ENCODE data around the gene SKIL.

SKIL gene

GRCh38 chr3:170386468-170386867 is 29.0 kb downstream of the SKIL start:
- DNase-seq (ENCODE audit: extremely low read depth in 1 of 2, low read depth in 1 of 2): no peak

DNA sequence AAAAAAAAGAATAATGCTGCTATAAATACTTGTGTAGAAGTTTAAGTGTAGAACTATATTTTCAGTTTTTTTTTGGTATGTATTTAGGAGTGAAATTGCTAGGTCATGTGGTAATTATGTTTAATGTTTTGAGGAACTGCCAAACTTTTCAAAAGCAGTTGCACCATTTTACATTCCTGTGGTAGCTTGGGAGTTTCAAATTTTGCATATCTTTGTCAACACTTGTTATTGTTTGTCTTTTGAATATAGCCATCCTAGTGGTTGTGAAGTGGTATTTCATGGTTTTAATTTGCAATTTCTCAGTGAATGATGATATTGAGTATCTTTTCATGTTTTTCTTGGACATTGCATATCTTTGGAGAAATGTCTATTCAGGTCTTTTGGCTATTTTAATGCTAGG is 30.4 kb downstream of the SKIL start:
- no peak for DNase-seq (ENCODE audit: extremely low read depth in 1 of 2, low read depth in 1 of 2)

- no peak for DNase-seq (ENCODE audit: extremely low read depth in 1 of 2, low read depth in 1 of 2)
Observed at GRCh38 chr3:170391108-170391507, 33.6 kb downstream of the SKIL start.

- DNase-seq (ENCODE audit: extremely low read depth in 1 of 2, low read depth in 1 of 2): no peak
Observed at GRCh38 chr3:170397685-170398084, 40.2 kb downstream of the SKIL start.

DNA sequence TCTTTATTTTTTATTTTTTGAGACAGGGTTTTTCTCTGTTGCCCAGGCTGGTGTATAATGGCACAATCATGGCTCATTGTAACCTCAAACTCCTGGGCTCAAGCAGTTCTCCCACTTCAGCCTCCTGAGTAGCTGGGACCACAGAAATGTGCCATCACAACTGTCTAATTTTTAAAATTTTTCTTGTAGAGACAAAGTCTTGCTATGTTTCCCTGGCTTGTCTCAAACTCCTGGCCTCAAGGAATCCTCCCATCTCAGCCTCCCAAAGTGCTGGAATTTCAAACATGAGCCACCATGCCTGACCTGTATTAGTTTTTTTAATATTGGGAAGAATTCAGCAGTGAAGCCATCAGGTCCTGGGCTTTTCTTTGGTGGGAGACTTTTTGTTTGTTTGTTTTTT is 47.6 kb downstream of the SKIL start:
- DNase-seq (ENCODE audit: extremely low read depth in 1 of 2, low read depth in 1 of 2): no peak

- no peak for DNase-seq (ENCODE audit: extremely low read depth in 1 of 2, low read depth in 1 of 2)
Observed at GRCh38 chr3:170410428-170411029, 53.0 kb downstream of the SKIL start.

- DNase-seq (ENCODE audit: extremely low read depth in 1 of 2, low read depth in 1 of 2): no peak
Observed at GRCh38 chr3:170413291-170413690, 55.8 kb downstream of the SKIL start.

GRCh38 chr3:170414202-170414663 is 56.7 kb downstream of the SKIL start:
- DNase-seq (ENCODE audit: extremely low read depth in 1 of 2, low read depth in 1 of 2): no peak

GRCh38 chr3:170417090-170417489 is 59.6 kb downstream of the SKIL start:
- no peak for DNase-seq (ENCODE audit: extremely low read depth in 1 of 2, low read depth in 1 of 2)

DNA sequence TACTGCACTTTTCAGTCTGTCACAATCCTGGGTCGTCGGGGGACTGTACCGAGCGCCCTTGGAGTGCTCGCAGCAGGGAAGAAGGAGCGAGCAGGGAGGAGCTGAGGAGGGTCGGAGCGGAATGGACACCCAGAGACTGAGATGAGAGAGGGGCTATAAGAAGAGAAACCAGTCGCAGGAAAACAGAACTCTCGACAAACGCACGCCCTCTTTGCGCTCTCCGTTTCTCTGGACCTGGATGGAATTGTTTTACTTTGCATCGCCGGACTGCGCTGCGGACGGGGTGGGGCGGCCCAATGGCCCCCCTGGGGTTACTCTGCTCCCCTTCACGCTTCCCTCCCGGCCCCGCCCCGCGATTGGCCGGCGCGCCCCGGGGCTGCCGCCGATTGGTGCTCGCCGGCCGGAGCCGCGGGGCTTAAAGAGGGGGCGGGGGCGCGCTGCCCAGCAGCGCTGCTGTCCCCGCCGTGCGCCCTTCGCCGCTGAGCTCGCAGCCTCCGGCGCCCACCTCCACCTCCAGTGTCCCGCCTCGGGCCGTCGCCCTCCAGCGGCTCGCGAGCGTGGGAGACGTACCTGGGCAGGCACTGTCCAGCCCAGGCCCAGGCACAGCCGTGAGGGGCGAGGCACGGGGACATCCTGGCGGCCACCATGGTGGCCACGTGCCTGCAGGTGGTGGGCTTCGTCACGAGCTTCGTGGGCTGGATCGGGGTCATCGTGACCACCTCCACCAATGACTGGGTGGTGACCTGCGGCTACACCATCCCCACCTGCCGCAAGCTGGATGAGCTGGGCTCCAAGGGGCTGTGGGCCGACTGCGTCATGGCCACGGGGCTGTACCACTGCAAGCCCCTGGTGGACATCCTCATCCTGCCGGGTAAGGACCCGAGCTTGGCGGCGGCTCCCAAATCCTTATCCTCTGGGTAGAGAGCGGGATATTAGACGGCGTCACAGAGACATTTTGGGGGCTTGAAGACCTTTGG is 61.2 kb downstream of the SKIL start, which contains the start of gene CLDN11:
Gene CLDN11, plus strand, starts transcription at position 447 of the 977 bp plus-strand sequence. Its CDS starts 199 bp downstream, at position 646.
- DNase-seq (ENCODE audit: extremely low read depth in 1 of 2, low read depth in 1 of 2): no peak

DNA sequence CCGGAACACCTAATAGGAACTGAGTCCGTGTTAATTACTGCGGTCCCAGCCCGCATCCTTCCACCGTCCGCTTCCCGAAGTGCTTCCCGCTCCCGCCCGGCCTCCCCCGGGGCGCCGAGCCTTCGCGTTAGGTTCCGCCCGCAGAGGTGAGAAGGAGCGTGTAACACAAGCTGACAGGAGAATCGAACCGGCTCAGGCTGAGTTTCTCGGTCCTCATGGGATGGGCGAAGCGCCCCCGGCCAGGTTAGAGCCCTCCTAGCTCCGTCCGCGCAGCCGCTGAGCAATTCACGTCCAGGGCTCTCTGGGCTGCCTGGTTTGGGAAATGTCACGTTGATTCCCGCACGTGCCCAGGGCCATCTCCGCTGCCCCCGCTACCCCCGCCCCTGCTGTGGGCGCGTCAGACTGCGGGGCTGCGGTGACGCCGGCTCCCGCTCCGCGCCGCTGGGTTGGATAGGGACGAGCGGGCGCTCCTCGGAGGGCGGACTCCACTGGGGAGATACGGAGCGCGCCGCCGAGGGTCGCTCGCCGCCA is 62.1 kb downstream of the SKIL start:
- DNase-seq (ENCODE audit: extremely low read depth in 1 of 2, low read depth in 1 of 2): no peak

- no peak for DNase-seq (ENCODE audit: extremely low read depth in 1 of 2, low read depth in 1 of 2)
Observed at GRCh38 chr3:170420307-170420821, 62.8 kb downstream of the SKIL start.

GRCh38 chr3:170421111-170421641 is 63.7 kb downstream of the SKIL start:
- no peak for DNase-seq (ENCODE audit: extremely low read depth in 1 of 2, low read depth in 1 of 2)

- no peak for DNase-seq (ENCODE audit: extremely low read depth in 1 of 2, low read depth in 1 of 2)
Observed at GRCh38 chr3:170421758-170422157, 64.2 kb downstream of the SKIL start.

DNA sequence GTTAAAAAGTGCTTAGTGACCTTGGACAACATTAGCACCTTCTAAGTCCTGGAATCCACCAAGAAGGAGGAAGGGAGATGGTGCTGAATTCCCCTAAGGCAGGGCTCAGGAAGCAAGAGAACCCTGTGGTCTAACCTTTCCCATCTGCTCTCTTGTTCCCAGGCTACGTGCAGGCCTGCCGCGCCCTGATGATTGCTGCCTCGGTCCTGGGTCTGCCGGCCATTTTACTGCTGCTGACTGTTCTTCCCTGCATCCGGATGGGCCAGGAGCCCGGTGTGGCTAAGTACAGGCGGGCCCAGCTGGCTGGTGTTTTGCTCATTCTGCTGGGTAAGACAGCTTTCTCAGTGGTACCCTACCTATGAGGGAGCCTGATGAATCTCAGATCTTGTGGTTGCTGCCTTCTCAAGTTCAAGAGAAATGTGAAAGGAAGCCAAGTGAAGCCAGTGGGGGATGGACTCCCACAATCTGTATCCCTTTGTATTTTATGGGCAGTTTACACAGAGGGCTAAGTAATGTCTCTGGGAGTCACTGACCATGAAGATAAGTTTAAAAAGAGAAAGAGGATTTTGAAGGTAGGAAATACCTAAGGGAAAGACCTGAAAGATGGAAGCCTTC is 65.6 kb downstream of the SKIL start:
- no peak for DNase-seq (ENCODE audit: extremely low read depth in 1 of 2, low read depth in 1 of 2)

- DNase-seq (ENCODE audit: extremely low read depth in 1 of 2, low read depth in 1 of 2): no peak
Observed at GRCh38 chr3:170424879-170425278, 67.4 kb downstream of the SKIL start.

DNA sequence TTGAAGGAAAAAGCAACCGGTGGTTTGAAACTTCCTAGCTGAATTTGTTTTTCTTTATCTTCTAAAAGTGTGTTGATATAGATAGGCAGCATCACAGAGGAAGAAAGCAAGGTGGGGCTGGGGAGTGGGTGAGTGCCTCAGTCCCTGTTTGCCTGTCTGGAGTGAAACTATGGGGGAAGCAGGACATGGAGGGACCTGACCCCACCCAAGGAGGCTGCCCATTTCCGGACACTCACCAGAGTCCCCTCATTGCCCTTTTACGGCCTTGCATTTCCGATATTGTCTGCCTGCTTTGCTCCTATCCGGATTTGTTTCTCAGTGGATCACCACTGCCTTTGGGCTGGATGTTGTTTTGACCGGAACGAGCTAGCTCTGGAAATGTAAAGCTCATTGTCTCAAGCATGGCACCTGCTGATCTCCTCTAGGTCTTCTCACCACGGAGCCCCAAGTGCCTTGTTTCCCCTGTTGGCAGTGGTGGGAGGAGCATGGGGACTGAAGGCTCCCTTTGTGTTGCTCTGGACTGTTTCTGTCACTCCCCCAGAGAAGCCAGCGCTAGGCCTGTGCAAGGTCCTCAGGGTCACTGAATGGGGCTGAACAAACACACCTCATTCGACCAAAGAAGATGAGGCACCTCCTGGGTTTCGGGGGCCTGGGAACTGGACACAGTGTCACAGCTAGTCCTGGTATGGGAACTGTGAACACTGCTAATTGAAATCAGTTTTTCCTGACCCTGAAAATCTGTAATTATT is 68.2 kb downstream of the SKIL start:
- DNase-seq (ENCODE audit: extremely low read depth in 1 of 2, low read depth in 1 of 2): no peak

- no peak for DNase-seq (ENCODE audit: extremely low read depth in 1 of 2, low read depth in 1 of 2)
Observed at GRCh38 chr3:170426240-170426797, 68.8 kb downstream of the SKIL start.

DNA sequence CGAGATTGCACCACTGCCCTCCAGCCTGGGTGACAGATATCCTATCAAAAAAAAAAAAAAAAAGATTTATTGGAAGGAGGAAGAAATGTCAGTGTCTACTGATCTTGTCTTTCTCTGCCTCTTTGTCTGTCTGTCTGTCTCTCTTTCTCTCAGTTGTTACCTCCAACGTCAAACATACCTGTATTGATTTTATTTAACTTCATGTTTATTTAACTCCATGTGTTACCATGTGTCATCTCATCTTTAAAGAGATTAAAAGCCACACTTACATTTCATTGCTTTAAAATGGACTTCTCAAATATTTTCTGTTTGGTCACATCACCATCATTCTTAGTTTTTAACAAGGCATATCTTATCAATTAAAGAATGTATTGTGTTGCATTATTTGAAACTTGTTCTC is 70.6 kb downstream of the SKIL start:
- no peak for DNase-seq (ENCODE audit: extremely low read depth in 1 of 2, low read depth in 1 of 2)

DNA sequence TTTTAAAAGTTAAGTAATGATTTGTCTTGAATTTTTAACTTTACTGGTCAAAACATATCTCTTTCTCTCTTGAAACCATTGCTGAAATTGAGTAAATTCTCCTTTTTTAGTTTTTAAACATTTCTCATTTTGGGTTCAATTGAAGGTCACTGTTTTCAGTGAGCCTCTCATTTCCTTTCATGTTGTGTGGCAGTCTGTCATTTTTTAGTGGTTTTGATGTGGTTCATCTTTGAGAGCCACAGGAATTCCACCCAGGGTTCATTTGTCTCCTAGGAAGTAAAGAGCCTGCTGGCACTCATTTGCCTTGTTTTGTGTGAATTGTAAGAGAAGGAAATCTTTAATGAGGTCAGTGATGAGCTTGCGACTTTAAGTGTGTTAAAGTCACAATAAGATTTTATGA is 71.5 kb downstream of the SKIL start:
- no peak for DNase-seq (ENCODE audit: extremely low read depth in 1 of 2, low read depth in 1 of 2)
